ENCODE measurements around the gene BCL2L2.

DNA sequence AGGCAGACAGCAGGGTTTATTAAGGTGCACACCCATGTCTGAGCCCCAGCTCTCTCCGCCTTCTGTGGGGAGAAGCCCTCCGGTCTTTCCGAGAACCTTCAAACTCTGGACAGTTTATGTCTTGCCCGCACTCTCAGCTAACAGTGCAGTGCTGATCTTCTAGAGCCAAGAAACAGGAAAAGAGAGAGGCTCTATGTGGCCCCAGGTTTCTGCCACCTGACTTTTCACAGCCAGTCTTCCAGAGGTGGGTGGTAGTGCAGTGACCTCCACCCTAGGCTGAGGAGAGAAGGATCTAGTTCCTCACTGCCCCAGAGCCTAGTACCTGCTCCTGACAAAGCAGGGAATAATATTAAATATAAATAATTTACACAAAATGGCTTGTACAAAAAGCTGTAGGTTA is 50.0 kb downstream of the BCL2L2 start:
- TF ChIP-seq EZH2phosphoT487 (IDR thresholded peaks at IDR 0.05; ENCODE audit: borderline replicate concordance, low read depth) (no peak), RAD21 (IDR thresholded peaks at IDR 0.05; ENCODE audit: low read length) (no peak), RFX5 (IDR thresholded peaks at IDR 0.05; ENCODE audit: low read length) (no peak), PBX3 (IDR thresholded peaks at IDR 0.05) (no peak), EP300 (IDR thresholded peaks at IDR 0.05; ENCODE audit: borderline replicate concordance in 1 of 2, low read depth in 1 of 2, low read length in 1 of 2) (no peak), MXI1 (IDR thresholded peaks at IDR 0.05; ENCODE audit: low read depth, low read length) (no peak), POLR2AphosphoS5 (IDR thresholded peaks at IDR 0.05; ENCODE audit: low read depth, low read length) (no peak), CHD2 (IDR thresholded peaks at IDR 0.05; ENCODE audit: low read length, partially characterized antibody) (no peak), SMC3 (IDR thresholded peaks at IDR 0.05; ENCODE audit: low read depth, low read length) (no peak), RCOR1 (IDR thresholded peaks at IDR 0.05; ENCODE audit: low read length) (no peak)
- TF ChIP-seq, protein P1, sequence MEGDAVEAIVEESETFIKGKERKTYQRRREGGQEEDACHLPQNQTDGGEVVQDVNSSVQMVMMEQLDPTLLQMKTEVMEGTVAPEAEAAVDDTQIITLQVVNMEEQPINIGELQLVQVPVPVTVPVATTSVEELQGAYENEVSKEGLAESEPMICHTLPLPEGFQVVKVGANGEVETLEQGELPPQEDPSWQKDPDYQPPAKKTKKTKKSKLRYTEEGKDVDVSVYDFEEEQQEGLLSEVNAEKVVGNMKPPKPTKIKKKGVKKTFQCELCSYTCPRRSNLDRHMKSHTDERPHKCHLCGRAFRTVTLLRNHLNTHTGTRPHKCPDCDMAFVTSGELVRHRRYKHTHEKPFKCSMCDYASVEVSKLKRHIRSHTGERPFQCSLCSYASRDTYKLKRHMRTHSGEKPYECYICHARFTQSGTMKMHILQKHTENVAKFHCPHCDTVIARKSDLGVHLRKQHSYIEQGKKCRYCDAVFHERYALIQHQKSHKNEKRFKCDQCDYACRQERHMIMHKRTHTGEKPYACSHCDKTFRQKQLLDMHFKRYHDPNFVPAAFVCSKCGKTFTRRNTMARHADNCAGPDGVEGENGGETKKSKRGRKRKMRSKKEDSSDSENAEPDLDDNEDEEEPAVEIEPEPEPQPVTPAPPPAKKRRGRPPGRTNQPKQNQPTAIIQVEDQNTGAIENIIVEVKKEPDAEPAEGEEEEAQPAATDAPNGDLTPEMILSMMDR (IDR thresholded peaks at IDR 0.05): no peak
- TF ChIP-seq, protein P2, sequence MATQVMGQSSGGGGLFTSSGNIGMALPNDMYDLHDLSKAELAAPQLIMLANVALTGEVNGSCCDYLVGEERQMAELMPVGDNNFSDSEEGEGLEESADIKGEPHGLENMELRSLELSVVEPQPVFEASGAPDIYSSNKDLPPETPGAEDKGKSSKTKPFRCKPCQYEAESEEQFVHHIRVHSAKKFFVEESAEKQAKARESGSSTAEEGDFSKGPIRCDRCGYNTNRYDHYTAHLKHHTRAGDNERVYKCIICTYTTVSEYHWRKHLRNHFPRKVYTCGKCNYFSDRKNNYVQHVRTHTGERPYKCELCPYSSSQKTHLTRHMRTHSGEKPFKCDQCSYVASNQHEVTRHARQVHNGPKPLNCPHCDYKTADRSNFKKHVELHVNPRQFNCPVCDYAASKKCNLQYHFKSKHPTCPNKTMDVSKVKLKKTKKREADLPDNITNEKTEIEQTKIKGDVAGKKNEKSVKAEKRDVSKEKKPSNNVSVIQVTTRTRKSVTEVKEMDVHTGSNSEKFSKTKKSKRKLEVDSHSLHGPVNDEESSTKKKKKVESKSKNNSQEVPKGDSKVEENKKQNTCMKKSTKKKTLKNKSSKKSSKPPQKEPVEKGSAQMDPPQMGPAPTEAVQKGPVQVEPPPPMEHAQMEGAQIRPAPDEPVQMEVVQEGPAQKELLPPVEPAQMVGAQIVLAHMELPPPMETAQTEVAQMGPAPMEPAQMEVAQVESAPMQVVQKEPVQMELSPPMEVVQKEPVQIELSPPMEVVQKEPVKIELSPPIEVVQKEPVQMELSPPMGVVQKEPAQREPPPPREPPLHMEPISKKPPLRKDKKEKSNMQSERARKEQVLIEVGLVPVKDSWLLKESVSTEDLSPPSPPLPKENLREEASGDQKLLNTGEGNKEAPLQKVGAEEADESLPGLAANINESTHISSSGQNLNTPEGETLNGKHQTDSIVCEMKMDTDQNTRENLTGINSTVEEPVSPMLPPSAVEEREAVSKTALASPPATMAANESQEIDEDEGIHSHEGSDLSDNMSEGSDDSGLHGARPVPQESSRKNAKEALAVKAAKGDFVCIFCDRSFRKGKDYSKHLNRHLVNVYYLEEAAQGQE (IDR thresholded peaks at IDR 0.05; ENCODE audit: low read depth, low read length): no peak
- TF ChIP-seq, protein P3, sequence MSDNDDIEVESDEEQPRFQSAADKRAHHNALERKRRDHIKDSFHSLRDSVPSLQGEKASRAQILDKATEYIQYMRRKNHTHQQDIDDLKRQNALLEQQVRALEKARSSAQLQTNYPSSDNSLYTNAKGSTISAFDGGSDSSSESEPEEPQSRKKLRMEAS (IDR thresholded peaks at IDR 0.05; ENCODE audit: low read depth): no peak
